IMR-90 (cell line): ENCODE results near the gene NAA10. TPM values are rescaled to one million over a fixed set of nuclear protein-coding genes. Genes with fewer than 3 reads are reported as not detected.

ENCODE experiments used
- ATAC-seq: fragments of 200-7000 bp; cut with Tn5 transposase; 2 replicates; pipeline ENCODE4 v1.9.1; 2020; ENCODE audit warnings: low read depth, mild to moderate bottlenecking, moderate library complexity
- BruUV-seq: library from RNA; stranded (reverse); fragments of 400-500 nt; replicated peaks from 2 replicates; lab custom pipeline; 2021; lab: Mats Ljungman, UMichigan
- CTCF ChIA-PET: fragments of 300-600 bp; formaldehyde crosslinking; extraction: SDS; loops from one replicate; lab custom pipeline; 2021; ENCODE audit warnings: antibody characterized with exemption; lab: Yijun Ruan, JAX
- POLR2A ChIA-PET: fragments of 300-600 bp; sonication (Branson Sonifier 250); formaldehyde crosslinking; loops from one replicate; lab custom pipeline; 2022; ENCODE audit warnings: antibody characterized with exemption; ENCODE audit not compliant: unreplicated experiment; lab: Charles Lee
- DNase-seq: peaks from one replicate; pipeline ENCODE4 v3.0.0; 2013
- H2AFZ ChIP-seq: replicated peaks from 2 replicates; pipeline ENCODE3; 2013; ENCODE audit warnings: low read length, mild to moderate bottlenecking; ENCODE audit not compliant: poor library complexity
- H2AK5ac ChIP-seq: 2 replicates; pipeline ENCODE4 v1.6.1; 2013; ENCODE audit warnings: low read depth, low read length, inconsistent platforms
- H2AK9ac ChIP-seq: replicated peaks from 2 replicates; pipeline ENCODE3; 2013; ENCODE audit warnings: mild to moderate bottlenecking, low read depth, low read length, moderate library complexity; ENCODE audit not compliant: poor library complexity
- H2BK120ac ChIP-seq: 2 replicates; pipeline ENCODE4 v1.6.1; 2013; ENCODE audit warnings: low read depth, low read length, inconsistent platforms
- H2BK15ac ChIP-seq: 3 replicates; pipeline ENCODE4 v1.6.1; 2013; ENCODE audit warnings: low read depth, low read length, inconsistent platforms
- H2BK20ac ChIP-seq: 2 replicates; pipeline ENCODE4 v1.6.1; 2013; ENCODE audit warnings: low read depth, mild to moderate bottlenecking, inconsistent platforms, low read length, moderate library complexity
- H2BK5ac ChIP-seq: 2 replicates; pipeline ENCODE4 v1.6.1; 2013; ENCODE audit warnings: mild to moderate bottlenecking, low read depth, low read length, inconsistent platforms; ENCODE audit not compliant: poor library complexity, severe bottlenecking
- H3K14ac ChIP-seq: replicated peaks from 2 replicates; pipeline ENCODE4 v1.6.1; 2013; ENCODE audit warnings: low read depth, low read length, inconsistent platforms
- H3K18ac ChIP-seq: 2 replicates; pipeline ENCODE4 v1.6.1; 2013; ENCODE audit warnings: low read depth, low read length, control low read depth
- H3K23ac ChIP-seq: 2 replicates; pipeline ENCODE4 v1.6.1; 2013; ENCODE audit warnings: low read depth, low read length, inconsistent platforms
- H3K27ac ChIP-seq: 2 replicates; pipeline ENCODE4 v1.5.1; 2013; ENCODE audit warnings: mild to moderate bottlenecking, control low read depth, low read length; ENCODE audit not compliant: insufficient read depth
- H3K27me3 ChIP-seq: 2 replicates; pipeline ENCODE4 v1.6.1; 2013; ENCODE audit warnings: low read length; ENCODE audit not compliant: control insufficient read depth, insufficient read depth
- H3K36me3 ChIP-seq: 2 replicates; pipeline ENCODE4 v1.6.1; 2013; ENCODE audit warnings: low read length, mixed read lengths; ENCODE audit not compliant: control insufficient read depth, insufficient read depth
- H3K4ac ChIP-seq: 2 replicates; pipeline ENCODE4 v1.6.1; 2013; ENCODE audit warnings: low read depth, low read length, inconsistent platforms
- H3K4me1 ChIP-seq: 2 replicates; pipeline ENCODE4 v1.6.1; 2013; ENCODE audit warnings: low read length, mixed read lengths; ENCODE audit not compliant: control insufficient read depth, insufficient read depth
- H3K4me2 ChIP-seq: 2 replicates; pipeline ENCODE4 v1.6.1; 2013; ENCODE audit warnings: low read depth, mild to moderate bottlenecking, control low read depth, low read length, moderate library complexity
- H3K4me3 ChIP-seq: 2 replicates; pipeline ENCODE4 v1.5.1; 2013; ENCODE audit warnings: low read depth, mild to moderate bottlenecking, control low read depth, low read length, moderate library complexity; ENCODE audit not compliant: insufficient read depth
- H3K56ac ChIP-seq: 2 replicates; pipeline ENCODE4 v1.6.1; 2013; ENCODE audit warnings: low read length, inconsistent platforms; ENCODE audit not compliant: insufficient read depth; ENCODE audit errors: extremely low read depth
- H3K79me1 ChIP-seq, 2 experiments: 2 replicates each; pipeline ENCODE4 v1.6.1; 2013; ENCODE audit warnings: low read length in 2 of 2, inconsistent platforms in 1 of 2, low read depth in 1 of 2
- H3K9ac ChIP-seq: 2 replicates; pipeline ENCODE4 v1.6.1; 2013; ENCODE audit warnings: low read depth, low read length, control low read depth
- H3K9me1 ChIP-seq: 2 replicates; pipeline ENCODE4 v1.6.1; 2013; ENCODE audit warnings: low read length, inconsistent platforms; ENCODE audit not compliant: insufficient read depth
- H3K9me3 ChIP-seq: 2 replicates; pipeline ENCODE4 v1.6.1; 2013; ENCODE audit warnings: low read length; ENCODE audit not compliant: control insufficient read depth, insufficient read depth
- H4K20me1 ChIP-seq: 2 replicates; pipeline ENCODE4 v1.6.1; 2013; ENCODE audit warnings: low read length, inconsistent platforms; ENCODE audit not compliant: insufficient read depth
- H4K5ac ChIP-seq: 2 replicates; pipeline ENCODE4 v1.6.1; 2013; ENCODE audit warnings: mild to moderate bottlenecking, low read depth, low read length, control low read depth
- H4K8ac ChIP-seq, 2 experiments: 2 replicates each; pipeline ENCODE4 v1.6.1; 2013; ENCODE audit warnings: low read depth in 2 of 2, low read length in 2 of 2, control low read depth in 1 of 2, inconsistent platforms in 1 of 2
- H4K91ac ChIP-seq: 2 replicates; pipeline ENCODE4 v1.6.1; 2013; ENCODE audit warnings: low read depth, low read length, inconsistent platforms; ENCODE audit not compliant: insufficient read depth
- CEBPB ChIP-seq: IDR thresholded peaks from 2 replicates; pipeline ENCODE4 v1.6.1; 2012; ENCODE audit warnings: low read depth, low read length, improper control_type of control experiment
- MAFK ChIP-seq: IDR thresholded peaks from 2 replicates; pipeline ENCODE4 v1.6.1; 2012; ENCODE audit warnings: low read depth, low read length, improper control_type of control experiment
- MXI1 ChIP-seq: IDR thresholded peaks from 2 replicates; pipeline ENCODE4 v1.6.1; 2012; ENCODE audit warnings: low read depth, mild to moderate bottlenecking, low read length, moderate library complexity, borderline replicate concordance
- POLR2A ChIP-seq: IDR thresholded peaks from 2 replicates; pipeline ENCODE4 v1.6.1; 2012; ENCODE audit warnings: mild to moderate bottlenecking, low read depth, low read length
- WGBS, 2 experiments: methylation state at CpG; one replicate each; pipeline versions ENCODE4 v1.1.5 to v1.1.7; 2013; ENCODE audit warnings: missing lambda C conversion rate in 2 of 2; ENCODE audit not compliant: insufficient read length in 1 of 2; ENCODE audit errors: extremely low coverage in 2 of 2; 5-methylcytosine and 5-hydroxymethylcytosine counted together
- dilution Hi-C: fragments of 300-500 bp; cut with HindIII; formaldehyde crosslinking; loops from one replicate; pipeline ENCODE4 v1.14.3; 2018; ENCODE audit warnings: low sequenced_read_pairs; ENCODE audit not compliant: unreplicated experiment
- in situ Hi-C: fragments of 300-500 bp; cut with MboI; formaldehyde crosslinking; loops from 3 replicates; pipeline ENCODE4 v1.14.3; 2019; ENCODE audit warnings: low sequenced_read_pairs, inconsistent platforms, mixed read lengths
- intact Hi-C: fragments of 100-400 bp; cut with micrococcal nuclease; formaldehyde crosslinking; loops from 2 replicates; pipeline ENCODE4 v1.10.0; 2022
- polyA plus RNA-seq, 3 experiments: library from polyadenylated mRNA; depleted of rRNA; stranded (reverse); fragments of >200 nt; gene quantifications; 2 replicates each; pipeline ENCODE4 v1.2.3, GENCODE V29; 2012; ENCODE audit warnings: low replicate concordance in 1 of 3
- total RNA-seq: library from RNA; depleted of rRNA; stranded (reverse); fragments of >200 nt; gene quantifications from 2 replicates; pipeline ENCODE4 v1.2.3, GENCODE V29; 2012
- TF ChIP-seq, protein P1 (sequence below): conservative IDR thresholded peaks from 2 replicates; pipeline ENCODE4 v1.5.1; 2012; ENCODE audit warnings: mild to moderate bottlenecking, low read depth, low read length, improper control_type of control experiment
- TF ChIP-seq, protein P2 (sequence below): fragments of 150-350 bp; IDR thresholded peaks from 2 replicates; pipeline ENCODE4 v1.6.1; 2016; ENCODE audit warnings: low read depth, mild to moderate bottlenecking, low read length, moderate library complexity, borderline replicate concordance

Gene NAA10
- total and polyA plus RNA-seq, 2 of the 4 experiments (the other 2 are of a cell fraction), result 98.6 to 172 TPM

DNA sequence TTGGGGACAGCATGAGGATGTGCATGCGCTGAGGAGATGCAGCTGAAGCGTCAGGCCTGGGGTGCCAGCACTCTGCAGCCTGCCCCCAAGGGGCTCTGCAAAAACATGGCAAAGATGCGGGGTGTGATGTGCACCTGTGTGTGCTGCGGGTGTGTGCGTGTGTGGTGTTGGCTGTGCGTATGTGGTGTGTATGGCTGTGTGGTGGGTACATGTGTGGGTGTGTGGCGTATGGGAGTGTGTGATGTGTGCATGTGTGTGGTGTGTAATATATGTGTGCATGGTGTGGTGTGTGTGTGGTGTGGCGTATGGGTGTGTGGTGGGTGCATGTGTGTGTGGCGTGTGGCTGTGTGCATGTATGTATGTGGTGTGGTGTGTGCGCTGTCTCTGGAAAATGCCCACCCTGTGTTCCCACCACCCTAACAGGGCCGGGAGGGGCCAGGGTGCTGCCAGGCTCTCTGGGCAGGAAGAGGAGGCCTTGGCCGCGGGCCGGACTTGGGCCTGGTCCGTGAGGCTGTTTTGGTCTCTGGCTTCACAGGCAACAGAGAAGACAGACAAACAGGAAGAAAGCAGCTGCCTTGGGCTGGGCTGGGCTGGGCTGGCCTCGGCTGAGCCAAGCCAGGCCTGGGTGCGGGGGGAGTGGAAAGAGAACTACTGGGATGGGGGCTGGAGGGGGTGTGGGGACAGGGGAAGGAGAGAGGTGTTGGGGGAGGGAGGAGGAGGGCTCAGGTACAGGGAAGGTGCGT is 31.4 kb downstream of the NAA10 start:
- no peak overlapping the region for H3K9ac ChIP-seq
- H3K56ac ChIP-seq, result no peak overlapping the region
- H3K14ac ChIP-seq, result no peak overlapping the region
- no peaks in the 10 kb centered on the region for H3K36me3 ChIP-seq
- H3K9me3 ChIP-seq, result no peaks in the 10 kb centered on the region; the same call in 1 of the 2 replicates
- peaks cover 4% of the 10 kb centered on the region for H3K9me1 ChIP-seq
- H2BK15ac ChIP-seq, result no peak overlapping the region
- H4K8ac ChIP-seq, result no peak overlapping the region
- H3K79me1 ChIP-seq, result no peaks in the 10 kb centered on the region
- BruUV-seq, result no TSS peak
- peaks cover 9% of the 10 kb centered on the region; the same call in 1 of the 2 replicates for H3K4me1 ChIP-seq
- dilution Hi-C loops, result no loop called here
- peak overlapping the region; percentile 16; the same call in 1 of the 2 replicates for H2AK5ac ChIP-seq
- DNase-seq (no peak), ATAC-seq (no peak)
- no peak overlapping the region for H4K5ac ChIP-seq
- H3K4me3 ChIP-seq, result no peak overlapping the region
- H2AFZ ChIP-seq, result no peak overlapping the region
- POLR2A ChIA-PET, result no interaction called here
- no peak overlapping the region for H3K23ac ChIP-seq
- H4K20me1 ChIP-seq, result no peaks in the 10 kb centered on the region; the same call in 1 of the 2 replicates
- H3K4ac ChIP-seq, result no peak overlapping the region
- peaks cover 3% of the 10 kb centered on the region; the same call in 1 of the 2 replicates for H3K27me3 ChIP-seq
- intact Hi-C loops, result no loop called here
- no peak overlapping the region for H3K4me2 ChIP-seq
- no peak overlapping the region for H3K27ac ChIP-seq
- in situ Hi-C loops, result loop anchor here (25.0 kb wide), 1 partner anchor 941 kb away; no protein-coding TSS in a partner anchor
- no peak overlapping the region for H2BK20ac ChIP-seq
- no peak overlapping the region for H2AK9ac ChIP-seq
- no peak overlapping the region for H2BK120ac ChIP-seq
- H4K91ac ChIP-seq, result no peak overlapping the region
- H3K18ac ChIP-seq, result no peak overlapping the region
- CTCF ChIA-PET, result no interaction called here
- no peak for TF ChIP-seq MXI1
- TF ChIP-seq, protein P1, sequence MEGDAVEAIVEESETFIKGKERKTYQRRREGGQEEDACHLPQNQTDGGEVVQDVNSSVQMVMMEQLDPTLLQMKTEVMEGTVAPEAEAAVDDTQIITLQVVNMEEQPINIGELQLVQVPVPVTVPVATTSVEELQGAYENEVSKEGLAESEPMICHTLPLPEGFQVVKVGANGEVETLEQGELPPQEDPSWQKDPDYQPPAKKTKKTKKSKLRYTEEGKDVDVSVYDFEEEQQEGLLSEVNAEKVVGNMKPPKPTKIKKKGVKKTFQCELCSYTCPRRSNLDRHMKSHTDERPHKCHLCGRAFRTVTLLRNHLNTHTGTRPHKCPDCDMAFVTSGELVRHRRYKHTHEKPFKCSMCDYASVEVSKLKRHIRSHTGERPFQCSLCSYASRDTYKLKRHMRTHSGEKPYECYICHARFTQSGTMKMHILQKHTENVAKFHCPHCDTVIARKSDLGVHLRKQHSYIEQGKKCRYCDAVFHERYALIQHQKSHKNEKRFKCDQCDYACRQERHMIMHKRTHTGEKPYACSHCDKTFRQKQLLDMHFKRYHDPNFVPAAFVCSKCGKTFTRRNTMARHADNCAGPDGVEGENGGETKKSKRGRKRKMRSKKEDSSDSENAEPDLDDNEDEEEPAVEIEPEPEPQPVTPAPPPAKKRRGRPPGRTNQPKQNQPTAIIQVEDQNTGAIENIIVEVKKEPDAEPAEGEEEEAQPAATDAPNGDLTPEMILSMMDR, result no peak
- no peak for TF ChIP-seq POLR2A
- no peak for TF ChIP-seq MAFK
- no peak for TF ChIP-seq CEBPB
- TF ChIP-seq, protein P2, sequence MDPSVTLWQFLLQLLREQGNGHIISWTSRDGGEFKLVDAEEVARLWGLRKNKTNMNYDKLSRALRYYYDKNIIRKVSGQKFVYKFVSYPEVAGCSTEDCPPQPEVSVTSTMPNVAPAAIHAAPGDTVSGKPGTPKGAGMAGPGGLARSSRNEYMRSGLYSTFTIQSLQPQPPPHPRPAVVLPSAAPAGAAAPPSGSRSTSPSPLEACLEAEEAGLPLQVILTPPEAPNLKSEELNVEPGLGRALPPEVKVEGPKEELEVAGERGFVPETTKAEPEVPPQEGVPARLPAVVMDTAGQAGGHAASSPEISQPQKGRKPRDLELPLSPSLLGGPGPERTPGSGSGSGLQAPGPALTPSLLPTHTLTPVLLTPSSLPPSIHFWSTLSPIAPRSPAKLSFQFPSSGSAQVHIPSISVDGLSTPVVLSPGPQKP, result no peak
- 77% methylated on average over 5 of the region's 18 CpGs; no CpG with 5 or more reads in 1 of the 2 experiments for WGBS, 2 experiments
- H2BK5ac ChIP-seq, result no peak overlapping the region
